Ishikawa (cell line): ENCODE measurements around the gene TTL.

ENCODE experiments used
- CEBPB ChIP-seq: IDR thresholded peaks from 2 replicates; pipeline ENCODE4 v1.6.1; 2012
- EP300 ChIP-seq: IDR thresholded peaks from 2 replicates; pipeline ENCODE4 v1.6.1; 2012; ENCODE audit warnings: borderline replicate concordance
- FOXM1 ChIP-seq: IDR thresholded peaks from 2 replicates; pipeline ENCODE4 v1.6.1; 2012; ENCODE audit warnings: low read depth, borderline replicate concordance
- NFIC ChIP-seq: IDR thresholded peaks from 2 replicates; pipeline ENCODE4 v1.6.1; 2012
- RAD21 ChIP-seq: IDR thresholded peaks from 2 replicates; pipeline ENCODE4 v1.6.1; 2012; ENCODE audit warnings: low read depth
- TAF1 ChIP-seq: IDR thresholded peaks from 2 replicates; pipeline ENCODE4 v1.6.1; 2012; ENCODE audit warnings: low read depth, mild to moderate bottlenecking
- TCF12 ChIP-seq: IDR thresholded peaks from 2 replicates; pipeline ENCODE4 v1.6.1; 2012; ENCODE audit warnings: low read depth
- YY1 ChIP-seq: IDR thresholded peaks from 2 replicates; pipeline ENCODE4 v1.6.1; 2012; ENCODE audit warnings: low read depth
- TF ChIP-seq, protein P1 (sequence below): IDR thresholded peaks from 2 replicates; pipeline ENCODE4 v1.6.1; 2012; ENCODE audit warnings: low read depth, mild to moderate bottlenecking

DNA sequence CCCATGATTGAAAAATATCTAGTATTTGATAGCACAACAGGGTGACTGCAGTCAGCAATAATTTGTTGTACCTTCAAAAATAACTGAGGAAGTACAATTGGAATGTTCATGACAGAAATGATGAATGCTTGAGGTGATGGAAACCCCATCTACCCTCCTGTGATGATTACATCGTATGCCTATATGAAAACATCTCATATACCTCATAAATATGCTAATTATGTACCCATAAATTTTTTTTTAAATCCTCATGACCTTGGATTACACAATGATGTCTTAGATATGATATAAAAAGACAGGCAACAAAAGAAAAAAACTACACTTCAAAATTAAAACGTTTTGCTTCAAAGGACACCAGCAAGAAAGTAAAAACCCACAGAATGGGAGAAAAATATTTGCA is 59.0 kb downstream of the TTL start:
- no peak for TF ChIP-seq TCF12
- no peak for TF ChIP-seq NFIC
- TF ChIP-seq CEBPB: no peak
- TF ChIP-seq EP300: no peak
- no peak for TF ChIP-seq FOXM1
- no peak for TF ChIP-seq TAF1
- TF ChIP-seq, protein P1, sequence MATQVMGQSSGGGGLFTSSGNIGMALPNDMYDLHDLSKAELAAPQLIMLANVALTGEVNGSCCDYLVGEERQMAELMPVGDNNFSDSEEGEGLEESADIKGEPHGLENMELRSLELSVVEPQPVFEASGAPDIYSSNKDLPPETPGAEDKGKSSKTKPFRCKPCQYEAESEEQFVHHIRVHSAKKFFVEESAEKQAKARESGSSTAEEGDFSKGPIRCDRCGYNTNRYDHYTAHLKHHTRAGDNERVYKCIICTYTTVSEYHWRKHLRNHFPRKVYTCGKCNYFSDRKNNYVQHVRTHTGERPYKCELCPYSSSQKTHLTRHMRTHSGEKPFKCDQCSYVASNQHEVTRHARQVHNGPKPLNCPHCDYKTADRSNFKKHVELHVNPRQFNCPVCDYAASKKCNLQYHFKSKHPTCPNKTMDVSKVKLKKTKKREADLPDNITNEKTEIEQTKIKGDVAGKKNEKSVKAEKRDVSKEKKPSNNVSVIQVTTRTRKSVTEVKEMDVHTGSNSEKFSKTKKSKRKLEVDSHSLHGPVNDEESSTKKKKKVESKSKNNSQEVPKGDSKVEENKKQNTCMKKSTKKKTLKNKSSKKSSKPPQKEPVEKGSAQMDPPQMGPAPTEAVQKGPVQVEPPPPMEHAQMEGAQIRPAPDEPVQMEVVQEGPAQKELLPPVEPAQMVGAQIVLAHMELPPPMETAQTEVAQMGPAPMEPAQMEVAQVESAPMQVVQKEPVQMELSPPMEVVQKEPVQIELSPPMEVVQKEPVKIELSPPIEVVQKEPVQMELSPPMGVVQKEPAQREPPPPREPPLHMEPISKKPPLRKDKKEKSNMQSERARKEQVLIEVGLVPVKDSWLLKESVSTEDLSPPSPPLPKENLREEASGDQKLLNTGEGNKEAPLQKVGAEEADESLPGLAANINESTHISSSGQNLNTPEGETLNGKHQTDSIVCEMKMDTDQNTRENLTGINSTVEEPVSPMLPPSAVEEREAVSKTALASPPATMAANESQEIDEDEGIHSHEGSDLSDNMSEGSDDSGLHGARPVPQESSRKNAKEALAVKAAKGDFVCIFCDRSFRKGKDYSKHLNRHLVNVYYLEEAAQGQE: no peak
- no peak for TF ChIP-seq RAD21
- TF ChIP-seq YY1: no peak
